ENCODE results near the gene ATG10.

Gene ATG10

DNA sequence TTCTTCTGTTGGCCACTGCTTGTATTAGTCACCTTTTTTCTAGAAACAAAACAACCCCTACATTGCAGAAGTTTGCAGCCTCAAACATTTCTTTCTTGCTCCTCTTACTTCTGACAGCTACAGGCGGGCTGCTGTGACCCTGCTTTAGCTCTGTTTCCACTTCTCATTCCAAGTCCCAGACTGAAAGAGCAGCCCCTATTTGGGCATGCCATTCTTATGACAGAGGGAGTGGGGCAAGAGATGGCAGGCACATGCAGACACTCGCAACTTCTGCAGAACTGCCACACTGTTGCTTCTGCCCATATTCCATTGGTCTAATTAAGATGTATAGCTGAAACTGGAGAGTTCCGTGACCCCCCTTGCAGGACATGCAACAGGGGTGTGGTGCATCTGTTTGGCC is 325.9 kb downstream of the ATG10 start:
- Histone ChIP-seq H3K27me3 (ENCODE audit: control insufficient read depth, insufficient read depth, low read length) (no peaks in the 10 kb centered on the region), H3K9ac (ENCODE audit: low read depth, low read length) (no peak overlapping the region), H3K9me3 (ENCODE audit: control insufficient read depth, insufficient read depth, low read length) (no peaks in the 10 kb centered on the region), H3K36me3 (ENCODE audit: control insufficient read depth, insufficient read depth, low read length) (no peaks in the 10 kb centered on the region), H3K4me3 (ENCODE audit: low read depth, low read length) (no peak overlapping the region), H3K4me1 (ENCODE audit: control insufficient read depth, insufficient read depth, low read length) (peaks cover 20% of the 10 kb centered on the region)

GRCh38 chr5:82298668-82299067 is 326.8 kb downstream of the ATG10 start:
- Histone ChIP-seq H3K27me3 (ENCODE audit: control insufficient read depth, insufficient read depth, low read length) (no peaks in the 10 kb centered on the region), H3K4me1 (ENCODE audit: control insufficient read depth, insufficient read depth, low read length) (peaks cover 12% of the 10 kb centered on the region), H3K9ac (ENCODE audit: low read depth, low read length) (no peak overlapping the region), H3K36me3 (ENCODE audit: control insufficient read depth, insufficient read depth, low read length) (no peaks in the 10 kb centered on the region), H3K9me3 (ENCODE audit: control insufficient read depth, insufficient read depth, low read length) (no peaks in the 10 kb centered on the region), H3K4me3 (ENCODE audit: low read depth, low read length) (no peak overlapping the region)

- Histone ChIP-seq H3K4me3 (ENCODE audit: low read depth, low read length) (no peak overlapping the region), H3K27me3 (ENCODE audit: control insufficient read depth, insufficient read depth, low read length) (no peaks in the 10 kb centered on the region), H3K36me3 (ENCODE audit: control insufficient read depth, insufficient read depth, low read length) (no peaks in the 10 kb centered on the region), H3K4me1 (ENCODE audit: control insufficient read depth, insufficient read depth, low read length) (no peaks in the 10 kb centered on the region), H3K9me3 (ENCODE audit: control insufficient read depth, insufficient read depth, low read length) (no peaks in the 10 kb centered on the region), H3K9ac (ENCODE audit: low read depth, low read length) (no peak overlapping the region)
Measured at GRCh38 chr5:82301190-82301589, 329.4 kb downstream of the ATG10 start.
